Neural progenitor cell (in vitro differentiated cells): ENCODE measurements around the gene RNF4. TPM values are rescaled to one million over a fixed set of nuclear protein-coding genes. Genes with fewer than 3 reads are reported as not detected.
"Not testable (repeated sequence)": the region's sequence is repeated elsewhere in the genome, so short reads cannot be mapped to it uniquely, and the experiment has no call there.

Experiments used
- DNase-seq: peaks from one replicate; pipeline ENCODE4 v3.0.0-alpha.2; 2016; ENCODE audit warnings: low spot score
- H2AFZ ChIP-seq: fragments of 200-600 bp; sonication (generic); replicated peaks from 2 replicates; pipeline ENCODE4 v1.6.1; 2016; ENCODE audit warnings: antibody characterized with exemption
- H3F3A ChIP-seq: fragments of 200-600 bp; sonication (generic); 2 replicates; pipeline ENCODE4 v1.6.1; 2016; ENCODE audit warnings: antibody characterized with exemption, low read depth
- H3K27ac ChIP-seq: fragments of 200-600 bp; sonication (generic); 2 replicates; pipeline ENCODE4 v1.5.1; 2016; ENCODE audit warnings: mild to moderate bottlenecking
- H3K27me3 ChIP-seq: fragments of 200-600 bp; sonication (generic); 2 replicates; pipeline ENCODE4 v1.6.1; 2016; ENCODE audit warnings: mild to moderate bottlenecking, moderate library complexity
- H3K36me3 ChIP-seq: fragments of 200-600 bp; sonication (generic); 2 replicates; pipeline ENCODE4 v1.5.1; 2016
- H3K4me1 ChIP-seq: fragments of 200-600 bp; sonication (generic); 2 replicates; pipeline ENCODE4 v1.6.1; 2016; ENCODE audit warnings: mixed run types
- H3K4me2 ChIP-seq: fragments of 200-600 bp; sonication (generic); 2 replicates; pipeline ENCODE4 v1.6.1; 2016
- H3K4me3 ChIP-seq: fragments of 200-600 bp; sonication (generic); 2 replicates; pipeline ENCODE4 v1.5.1; 2016
- H3K79me2 ChIP-seq: fragments of 200-600 bp; sonication (generic); 2 replicates; pipeline ENCODE4 v1.6.1; 2016; ENCODE audit warnings: low read depth
- H3K9ac ChIP-seq: fragments of 200-600 bp; sonication (generic); 2 replicates; pipeline ENCODE4 v1.6.1; 2016
- H3K9me3 ChIP-seq: fragments of 200-600 bp; sonication (generic); 2 replicates; pipeline ENCODE4 v1.5.1; 2016; ENCODE audit warnings: low read depth
- H4K20me1 ChIP-seq: fragments of 200-600 bp; sonication (generic); 2 replicates; pipeline ENCODE4 v1.6.1; 2016; ENCODE audit warnings: low read depth
- H3K27ac Mint-ChIP-seq: 3 replicates; pipeline ENCODE4 v1.8.0; 2021; ENCODE audit warnings: mixed read lengths
- H3K27me3 Mint-ChIP-seq: 2 replicates; pipeline ENCODE4 v1.8.0; 2022; ENCODE audit warnings: low read depth, mild to moderate bottlenecking, inconsistent platforms, moderate library complexity, mixed read lengths; ENCODE audit not compliant: insufficient read depth
- H3K36me3 Mint-ChIP-seq: 3 replicates; pipeline ENCODE4 v1.8.0; 2021; ENCODE audit warnings: mixed read lengths
- H3K4me1 Mint-ChIP-seq: 3 replicates; pipeline ENCODE4 v1.8.0; 2021; ENCODE audit warnings: mixed read lengths
- H3K4me3 Mint-ChIP-seq: 3 replicates; pipeline ENCODE4 v1.8.0; 2021; ENCODE audit warnings: mild to moderate bottlenecking, moderate library complexity, mixed read lengths
- H3K9me3 Mint-ChIP-seq: 3 replicates; pipeline ENCODE4 v1.8.0; 2020; ENCODE audit warnings: mixed read lengths
- CTCF ChIP-seq: fragments of 200-600 bp; sonication (generic); IDR thresholded peaks from 2 replicates; pipeline ENCODE4 v1.5.1; 2017; ENCODE audit warnings: antibody characterized with exemption, mild to moderate bottlenecking
- EZH2 ChIP-seq: fragments of 200-600 bp; sonication (generic); IDR thresholded peaks from 2 replicates; pipeline ENCODE4 v1.6.1; 2017; ENCODE audit warnings: antibody characterized with exemption, mild to moderate bottlenecking, moderate library complexity
- EZH2phosphoT487 ChIP-seq: fragments of 200-600 bp; sonication (generic); IDR thresholded peaks from 2 replicates; pipeline ENCODE4 v1.6.1; 2017; ENCODE audit warnings: antibody characterized with exemption
- total RNA-seq: library from RNA; depleted of rRNA; stranded (reverse); fragments of >200 nt; gene quantifications from 2 replicates; pipeline ENCODE4 v1.2.3, GENCODE V29; 2015; ENCODE audit warnings: low replicate concordance

Gene RNF4
- total RNA-seq, 1 donor from 2014 or later, result 73.8 TPM

GRCh38 chr4:2545321-2546013, 76.6 kb downstream of the RNF4 start:
- Histone ChIP-seq H3K4me1 (no peaks in the 10 kb centered on the region), H3K9me3 (no peaks in the 10 kb centered on the region), H3K27ac (no peak overlapping the region), H3K9ac (no peak overlapping the region), H3K4me3 (no peak overlapping the region), H3K4me2 (no peak overlapping the region), H2AFZ (no peak overlapping the region), H3K79me2 (peaks cover 98% of the 10 kb centered on the region), H3F3A (no peaks in the 10 kb centered on the region), H3K36me3 (no peaks in the 10 kb centered on the region), H4K20me1 (peaks cover 60% of the 10 kb centered on the region), H3K27me3 (no peaks in the 10 kb centered on the region)
- Mint-ChIP-seq H3K9me3 (peaks cover 27% of the 10 kb centered on the region), H3K36me3 (peaks cover 18% of the 10 kb centered on the region), H3K4me1 (no peaks in the 10 kb centered on the region), H3K4me3 (no peak overlapping the region), H3K27ac (no peak overlapping the region), H3K27me3 (peaks cover 2% of the 10 kb centered on the region)
- TF ChIP-seq EZH2, result no peak
- no peak for TF ChIP-seq CTCF
- TF ChIP-seq EZH2phosphoT487, result no peak
- DNase-seq, result no peak

- Mint-ChIP-seq H3K36me3 (peaks cover 22% of the 10 kb centered on the region), H3K27ac (no peak overlapping the region), H3K9me3 (peaks cover 32% of the 10 kb centered on the region), H3K4me3 (no peak overlapping the region), H3K4me1 (no peaks in the 10 kb centered on the region), H3K27me3 (peaks cover 2% of the 10 kb centered on the region)
- DNase-seq, result no peak
- no peak overlapping the region for H2AFZ ChIP-seq
- H3K9ac ChIP-seq, result no peak overlapping the region
- no peak for TF ChIP-seq EZH2
- TF ChIP-seq CTCF, result no peak
- no peak for TF ChIP-seq EZH2phosphoT487
- no peaks in the 10 kb centered on the region for H3K27me3 ChIP-seq
- no peak overlapping the region for H3K4me3 ChIP-seq
- H3K27ac ChIP-seq, result no peak overlapping the region
- peaks cover 98% of the 10 kb centered on the region for H3K79me2 ChIP-seq
- H3K9me3 ChIP-seq, result peaks cover 3% of the 10 kb centered on the region
- H3K4me1 ChIP-seq, result no peaks in the 10 kb centered on the region
- H4K20me1 ChIP-seq, result peaks cover 53% of the 10 kb centered on the region
- no peaks in the 10 kb centered on the region for H3F3A ChIP-seq
- H3K36me3 ChIP-seq, result no peaks in the 10 kb centered on the region
- H3K4me2 ChIP-seq, result no peak overlapping the region
Observed at GRCh38 chr4:2546286-2546823, 77.4 kb downstream of the RNF4 start.

- not testable (repeated sequence) for H3F3A ChIP-seq, H3K27ac ChIP-seq, H3K36me3 ChIP-seq, H3K9me3 ChIP-seq, H3K4me3 Mint-ChIP-seq, H3K27me3 ChIP-seq, DNase-seq, H3K4me1 ChIP-seq, H3K4me1 Mint-ChIP-seq, H2AFZ ChIP-seq, H3K4me3 ChIP-seq, H3K27ac Mint-ChIP-seq, H3K9ac ChIP-seq, H3K4me2 ChIP-seq, H3K27me3 Mint-ChIP-seq
- Histone ChIP-seq H3K79me2 (peaks cover 98% of the 10 kb centered on the region), H4K20me1 (peaks cover 46% of the 10 kb centered on the region)
- H3K9me3 Mint-ChIP-seq, result peaks cover 37% of the 10 kb centered on the region
- peaks cover 25% of the 10 kb centered on the region for H3K36me3 Mint-ChIP-seq
Observed at GRCh38 chr4:2546961-2547691, 78.2 kb downstream of the RNF4 start.

GRCh38 chr4:2551118-2551517, 82.2 kb downstream of the RNF4 start:
- peaks cover 48% of the 10 kb centered on the region for H4K20me1 ChIP-seq
- no peak overlapping the region for H3K27ac Mint-ChIP-seq

More at GRCh38 chr4:2551118-2551517, 82.2 kb downstream of the RNF4 start:
- DNase-seq, result no peak
- no peak overlapping the region for H3K27ac ChIP-seq
- Mint-ChIP-seq H3K4me1 (no peaks in the 10 kb centered on the region), H3K36me3 (peaks cover 21% of the 10 kb centered on the region), H3K9me3 (peaks cover 34% of the 10 kb centered on the region), H3K4me3 (no peak overlapping the region), H3K27me3 (peaks cover 2% of the 10 kb centered on the region)
- H2AFZ ChIP-seq, result no peak overlapping the region
- no peak overlapping the region for H3K9ac ChIP-seq
- H3F3A ChIP-seq, result no peaks in the 10 kb centered on the region
- no peaks in the 10 kb centered on the region for H3K4me1 ChIP-seq
- H3K27me3 ChIP-seq, result no peaks in the 10 kb centered on the region
- TF ChIP-seq CTCF (no peak), EZH2 (no peak), EZH2phosphoT487 (no peak)
- H3K36me3 ChIP-seq, result no peaks in the 10 kb centered on the region
- H3K4me2 ChIP-seq, result no peak overlapping the region
- H3K79me2 ChIP-seq, result peaks cover 98% of the 10 kb centered on the region
- no peak overlapping the region for H3K4me3 ChIP-seq
- peaks cover 3% of the 10 kb centered on the region for H3K9me3 ChIP-seq
